Panc1 (cell line): Measurements from ENCODE around the gene GRK3.

ENCODE experiments used
- CTCF ChIP-seq: fragments of 450-650 bp; IDR thresholded peaks from 2 replicates; pipeline ENCODE4 v1.5.1; 2017; ENCODE audit warnings: mild to moderate bottlenecking
- POLR2AphosphoS5 ChIP-seq: IDR thresholded peaks from 2 replicates; pipeline ENCODE4 v1.6.1; 2012; ENCODE audit warnings: mild to moderate bottlenecking, low read depth, low read length, moderate library complexity
- REST ChIP-seq, 2 experiments: IDR thresholded peaks; 2 replicates each; pipeline ENCODE4 v1.6.1; 2011 to 2012; ENCODE audit warnings: low read depth in 2 of 2, control low read depth in 1 of 2, low read length in 1 of 2, mild to moderate bottlenecking in 1 of 2, moderate library complexity in 1 of 2; ENCODE audit not compliant: insufficient read depth in 1 of 2
- TCF7L2 ChIP-seq: IDR thresholded peaks from 2 replicates; pipeline ENCODE4 v1.6.1; 2011; ENCODE audit warnings: mild to moderate bottlenecking, low read depth, low read length, inconsistent platforms

- TF ChIP-seq CTCF (no peak), REST (IDR thresholded peaks at IDR 0.05; ENCODE audit: insufficient read depth in 1 of 2, low read depth in 2 of 2, low read length in 1 of 2) (no peak), TCF7L2 (no peak), POLR2AphosphoS5 (no peak)
Observed at GRCh38 chr22:25540908-25541660, 23.4 kb upstream of the GRK3 start.
